OCI-M2 (cell line): Measurements from ENCODE around the gene NTM.

ENCODE experiments used
- DNase-seq: peaks from one replicate; lab custom pipeline; 2025; ENCODE audit not compliant: unreplicated experiment; lab: John Stamatoyannopoulos, UW

Gene NTM

DNA sequence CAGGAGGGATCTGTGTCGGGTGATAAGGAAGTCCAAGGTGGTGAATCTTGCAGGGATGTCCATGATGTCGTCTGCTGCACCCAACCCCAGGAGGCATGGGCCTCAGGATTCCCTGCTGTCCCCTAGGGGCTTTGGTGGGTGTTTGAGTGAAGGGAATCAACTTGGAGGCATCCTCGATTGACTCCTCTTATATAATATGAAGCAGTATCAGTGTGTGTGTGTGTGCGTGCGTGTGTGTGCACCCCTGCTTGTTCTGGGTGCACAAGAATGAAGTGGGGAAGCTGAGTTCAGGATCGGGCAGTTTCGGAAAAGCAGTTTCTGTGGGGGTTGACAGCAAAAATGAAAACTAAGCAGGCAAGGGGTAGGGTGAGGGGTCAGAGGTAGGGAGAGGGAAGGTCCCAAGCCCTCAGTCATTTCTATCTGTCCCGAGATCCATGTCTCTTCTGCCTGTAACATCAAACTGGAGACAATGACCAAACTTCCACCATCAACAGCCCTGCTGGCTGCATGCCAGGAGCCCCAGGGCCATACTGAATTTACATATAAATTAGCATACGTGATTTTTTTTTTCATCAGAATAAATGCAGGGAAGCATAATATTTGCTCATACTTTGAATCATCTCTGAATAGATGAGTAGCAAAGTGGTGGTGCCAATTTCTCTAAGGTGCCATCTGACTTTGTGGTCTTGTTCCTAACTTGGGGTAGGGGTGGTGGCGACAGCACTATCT lies 2.0 kb downstream of the NTM start:
- DNase-seq, result no peak

DNA sequence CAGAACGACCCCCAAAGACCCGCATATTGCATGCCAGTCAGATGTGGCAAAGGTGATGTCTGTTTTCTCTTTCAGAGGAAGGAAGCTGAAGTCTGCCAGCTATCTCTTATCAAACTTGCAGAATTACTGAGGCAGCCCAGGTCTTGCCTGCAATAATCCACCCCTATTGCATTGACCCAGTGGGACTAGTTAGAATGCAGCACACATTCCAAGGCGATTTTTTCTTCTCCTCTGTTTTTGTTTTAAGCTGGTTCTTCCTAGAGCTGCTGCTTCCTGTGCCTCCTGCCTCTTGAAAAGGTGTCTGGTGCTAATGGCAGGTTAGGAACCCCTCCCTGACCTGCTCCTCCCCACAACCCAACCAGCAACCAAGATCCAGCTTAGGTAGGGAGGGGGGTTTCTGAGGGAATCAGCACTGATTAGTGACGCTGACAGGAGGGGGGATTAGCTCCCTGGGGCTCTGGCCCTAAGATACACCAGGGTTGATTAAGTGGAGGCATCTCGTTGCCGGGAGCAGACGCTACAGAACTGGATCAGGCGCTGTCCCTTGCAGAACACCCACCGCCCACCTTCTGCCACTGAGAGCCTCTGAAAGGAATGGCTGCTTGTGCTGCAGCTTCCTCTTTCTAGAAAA lies 2.8 kb downstream of the NTM start:
- DNase-seq, result no peak

DNA sequence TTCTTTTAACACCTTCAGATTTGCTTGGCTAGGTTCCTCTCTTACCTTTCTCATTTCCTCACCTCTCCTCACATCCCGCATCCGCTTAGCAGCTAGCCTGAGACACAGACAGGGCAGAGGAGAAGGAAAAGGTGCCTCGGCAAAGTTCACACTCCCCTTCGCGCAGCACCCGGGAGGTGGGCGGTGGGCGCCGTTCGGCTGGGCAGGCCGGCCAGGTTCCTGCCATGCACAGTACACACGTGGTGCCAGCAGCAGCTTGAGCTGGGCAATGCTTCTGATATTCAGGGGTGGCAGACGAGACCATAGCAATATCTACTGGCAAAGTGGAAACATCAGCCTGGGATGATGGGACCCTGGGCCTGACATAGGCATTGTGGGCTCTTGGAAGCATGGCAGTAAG lies 3.3 kb downstream of the NTM start:
- DNase-seq, result no peak

DNA sequence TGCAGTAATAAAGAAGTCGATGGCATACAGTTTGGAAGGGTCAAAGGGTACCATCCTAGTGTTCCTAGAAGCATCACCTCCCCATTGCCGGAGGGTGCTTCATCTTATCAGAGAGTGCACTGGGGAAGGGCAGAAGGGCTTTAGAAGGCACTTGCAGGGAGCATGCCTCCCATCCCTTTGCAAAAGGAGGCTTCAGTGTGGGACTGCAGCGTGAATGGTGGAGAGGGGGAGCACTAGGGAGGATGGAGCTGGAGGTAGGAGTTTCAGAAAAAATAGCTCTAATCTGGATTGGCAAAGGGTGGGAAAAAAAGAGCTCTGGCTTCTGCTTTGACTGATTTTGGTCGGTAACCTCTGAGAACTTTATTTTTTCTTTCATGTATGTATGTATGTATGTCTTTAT lies 5.0 kb downstream of the NTM start:
- DNase-seq, result no peak

DNA sequence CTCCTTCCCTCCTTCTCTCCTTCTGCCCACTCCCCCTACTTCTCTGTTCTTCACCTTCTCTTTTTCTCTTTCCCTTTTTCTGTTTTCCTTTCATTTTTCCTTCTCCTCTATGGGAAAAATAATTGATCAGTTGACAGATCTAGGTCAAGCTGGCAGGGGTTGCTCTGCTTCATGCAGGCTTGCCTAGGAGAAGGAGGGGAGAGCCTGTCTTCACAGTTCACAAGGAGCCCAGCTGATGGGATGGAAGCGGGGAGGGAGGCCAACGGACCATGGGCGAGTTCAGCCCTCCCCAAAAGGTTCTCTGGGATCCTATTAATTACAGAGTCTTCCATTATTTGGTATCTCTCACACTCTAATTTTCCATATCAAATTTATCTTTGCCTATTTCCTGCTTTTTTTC lies 5.5 kb downstream of the NTM start:
- no peak for DNase-seq

DNA sequence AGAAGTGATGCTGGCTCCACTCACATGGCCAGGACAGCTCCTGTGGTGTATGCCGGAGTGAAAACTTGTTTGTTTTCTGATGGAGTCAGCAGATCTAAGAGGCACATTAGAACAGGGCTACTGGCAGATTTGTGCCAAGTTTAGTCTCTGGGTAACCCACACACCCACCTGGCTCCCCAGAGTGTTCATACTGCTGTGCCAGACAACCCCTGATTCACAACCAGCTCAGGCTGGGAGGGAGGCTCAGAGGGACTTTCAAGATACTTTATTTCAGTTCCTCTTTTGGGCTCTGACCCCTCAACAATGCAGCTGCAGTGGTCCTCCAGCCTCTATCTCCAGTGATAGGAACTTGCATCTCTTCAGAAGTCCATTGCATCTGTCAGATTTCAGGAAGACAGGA lies 8.5 kb downstream of the NTM start:
- DNase-seq, result no peak

DNA sequence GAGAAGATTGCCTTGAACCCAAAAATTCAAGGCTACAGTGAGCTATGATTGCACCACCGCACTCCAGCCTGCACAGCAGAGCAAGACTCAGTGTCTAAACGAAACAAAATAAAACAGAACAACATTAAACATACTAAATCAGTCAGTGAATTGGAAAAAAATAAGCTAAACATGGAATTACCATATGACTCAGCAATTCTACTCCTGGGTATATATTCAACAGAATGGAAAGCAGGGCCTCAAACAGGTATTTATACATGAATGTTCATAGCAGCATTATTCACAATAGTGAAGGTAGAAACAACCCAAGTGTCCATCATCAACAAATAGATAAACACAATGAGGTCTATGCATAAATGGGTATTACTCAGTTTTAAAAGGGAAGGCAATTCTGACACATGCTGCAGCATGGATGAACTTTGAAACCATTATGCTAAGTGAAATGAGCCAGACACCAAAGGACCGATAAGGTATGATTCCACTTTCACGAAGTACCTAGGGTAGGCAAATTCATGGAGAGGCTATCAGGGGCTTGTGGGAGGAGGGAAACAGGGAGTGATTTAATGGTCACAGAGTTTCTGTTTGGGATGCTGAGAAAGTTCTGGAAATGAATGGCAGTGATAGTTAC lies 15.5 kb downstream of the NTM start:
- DNase-seq, result no peak

DNA sequence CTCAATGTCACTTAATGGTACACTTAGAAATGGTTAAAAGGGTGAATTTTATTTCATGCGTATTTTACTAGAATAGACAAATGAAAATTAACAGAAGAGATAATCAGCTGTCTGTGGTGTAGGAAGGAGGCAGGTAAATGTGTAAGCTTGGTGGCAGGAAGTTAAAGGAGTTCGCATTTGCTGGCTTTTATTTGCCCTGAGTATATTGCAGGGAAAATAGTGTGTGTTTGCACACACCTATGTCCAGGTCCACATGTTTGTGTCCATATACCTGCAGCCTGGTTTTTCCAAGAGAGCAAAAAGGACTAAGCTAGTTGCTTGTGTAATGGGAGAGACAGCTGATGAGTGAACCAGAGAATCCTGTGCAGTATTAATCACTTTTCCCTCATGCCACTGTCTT lies 16.0 kb downstream of the NTM start:
- DNase-seq, result no peak

DNA sequence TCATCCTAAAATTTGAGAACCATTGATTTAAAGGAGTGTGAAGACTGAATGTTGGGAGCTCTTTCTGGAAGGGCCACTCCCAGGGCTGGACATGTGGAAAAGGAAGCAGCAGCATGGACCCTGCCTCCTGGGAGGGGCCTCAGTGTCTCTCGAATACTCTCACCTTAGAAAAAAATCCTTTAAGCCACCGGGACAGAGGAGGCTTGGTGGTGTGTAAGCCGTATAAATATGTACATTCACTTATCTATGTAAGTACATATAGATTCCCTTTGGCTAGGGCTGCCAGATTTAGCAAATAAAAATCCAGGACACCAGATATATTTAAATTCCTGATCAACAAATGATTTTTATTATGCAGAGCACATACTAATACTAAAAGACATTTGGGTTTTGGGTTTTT lies 17.6 kb downstream of the NTM start:
- no peak for DNase-seq

DNA sequence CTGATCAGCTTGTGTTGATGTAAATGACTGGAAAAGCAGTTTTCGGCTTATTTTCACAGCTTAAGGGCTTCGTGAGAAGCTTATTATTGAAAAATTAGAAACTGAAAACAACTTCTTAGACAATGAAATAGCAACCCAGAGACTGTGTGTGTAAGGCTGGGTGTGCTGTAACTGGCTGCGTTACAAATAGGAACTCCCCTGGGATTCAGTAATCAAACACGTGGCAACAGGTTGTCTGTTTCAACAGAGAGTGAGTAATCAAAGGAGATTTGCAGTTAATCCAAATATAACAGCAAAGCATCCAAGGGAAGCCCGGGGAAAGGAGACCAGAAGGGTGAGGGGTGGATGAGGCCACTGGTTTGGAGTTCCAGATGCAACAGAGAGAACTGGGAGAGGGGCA lies 19.2 kb downstream of the NTM start:
- no peak for DNase-seq

DNA sequence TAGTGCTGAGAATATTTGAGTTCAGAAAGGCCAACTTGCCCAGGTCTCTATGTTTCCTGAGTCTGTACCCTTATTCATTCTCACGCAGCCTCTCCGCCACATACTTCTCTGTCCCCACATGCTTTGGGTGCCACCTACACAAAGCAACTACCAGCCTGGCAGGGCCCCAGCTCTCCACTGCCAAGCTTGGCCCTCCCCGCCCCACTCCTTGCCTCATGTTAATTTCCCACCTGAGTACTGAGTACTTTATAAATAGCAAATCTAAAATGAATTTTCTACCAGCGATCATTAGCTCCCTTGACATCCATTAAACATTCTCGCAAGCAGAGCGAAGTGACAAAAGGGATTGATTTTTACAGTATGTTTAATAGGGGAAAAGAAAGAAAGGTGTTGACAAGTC lies 20.8 kb downstream of the NTM start:
- no peak for DNase-seq

DNA sequence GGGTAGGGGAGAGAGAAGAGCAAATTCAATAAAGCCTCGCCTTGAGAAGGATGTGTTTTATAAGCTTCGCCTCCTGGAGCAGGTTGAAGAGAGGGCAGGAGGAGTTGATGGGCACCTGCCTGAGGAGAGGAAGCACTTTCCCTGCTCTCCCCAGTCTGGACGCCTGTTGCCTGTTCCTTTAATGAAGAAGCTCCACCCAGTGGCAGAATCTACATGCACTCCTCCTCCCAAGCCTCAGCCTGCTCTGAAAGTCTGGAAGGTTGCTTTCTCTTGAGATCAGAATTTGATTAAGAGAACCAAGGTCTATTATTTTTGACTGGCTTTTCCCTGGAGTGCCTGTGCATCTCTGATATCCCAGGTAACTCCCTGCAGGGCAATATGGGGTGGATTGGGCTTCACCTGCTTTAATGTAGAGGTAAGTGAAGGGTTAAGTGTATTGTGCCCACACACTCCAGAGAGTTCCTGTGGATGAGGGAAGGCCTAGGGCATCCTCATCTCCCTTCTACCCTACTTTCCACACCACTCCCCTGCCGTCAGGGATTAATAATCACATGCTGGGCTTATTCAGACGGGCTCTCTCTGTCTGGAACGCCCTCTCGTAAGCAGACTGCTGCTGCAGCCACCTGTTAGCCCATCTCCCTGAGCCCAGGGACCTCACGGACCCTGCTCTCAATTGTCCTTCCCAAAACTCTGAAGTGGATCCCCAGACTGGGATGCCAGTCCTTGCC lies 22.3 kb downstream of the NTM start:
- no peak for DNase-seq

DNA sequence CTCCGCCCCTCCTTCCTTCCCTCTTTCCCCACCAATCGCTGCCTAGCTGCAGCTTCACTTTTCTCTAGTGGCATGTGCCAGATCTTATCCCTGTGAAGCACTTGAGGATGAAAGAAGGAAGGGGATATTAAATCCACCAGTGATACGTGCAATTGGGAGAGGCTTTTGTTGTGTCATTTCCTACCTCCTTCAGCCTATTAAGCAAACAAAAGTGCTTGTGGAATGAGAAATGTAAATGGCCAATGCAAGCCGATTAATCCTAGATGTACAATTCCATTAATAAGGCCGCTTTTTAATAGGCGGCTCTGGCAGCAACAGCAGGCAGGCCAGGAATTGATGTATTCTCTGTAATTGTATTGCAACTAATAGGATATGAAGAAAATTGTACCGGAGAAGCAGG lies 23.3 kb downstream of the NTM start:
- no peak for DNase-seq

DNA sequence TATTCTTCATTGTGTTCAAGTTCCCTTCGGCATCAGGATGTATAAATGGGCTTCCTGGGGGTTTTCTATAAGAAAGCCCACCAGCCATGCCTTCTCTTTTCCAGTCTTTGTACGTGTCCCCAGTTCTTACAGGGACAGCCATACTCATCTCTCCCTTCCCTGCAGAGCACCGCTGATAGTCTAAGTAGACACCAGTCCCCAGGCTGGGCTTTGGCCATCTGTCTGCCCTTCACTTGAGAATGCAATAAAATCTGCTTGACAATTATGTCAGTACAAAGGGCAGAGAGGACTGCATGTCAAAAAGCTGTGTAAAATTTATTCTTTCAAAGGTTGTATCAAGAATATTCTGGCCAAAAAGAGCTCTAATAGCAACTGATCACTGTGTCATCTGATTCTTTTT lies 27.3 kb downstream of the NTM start:
- no peak for DNase-seq

DNA sequence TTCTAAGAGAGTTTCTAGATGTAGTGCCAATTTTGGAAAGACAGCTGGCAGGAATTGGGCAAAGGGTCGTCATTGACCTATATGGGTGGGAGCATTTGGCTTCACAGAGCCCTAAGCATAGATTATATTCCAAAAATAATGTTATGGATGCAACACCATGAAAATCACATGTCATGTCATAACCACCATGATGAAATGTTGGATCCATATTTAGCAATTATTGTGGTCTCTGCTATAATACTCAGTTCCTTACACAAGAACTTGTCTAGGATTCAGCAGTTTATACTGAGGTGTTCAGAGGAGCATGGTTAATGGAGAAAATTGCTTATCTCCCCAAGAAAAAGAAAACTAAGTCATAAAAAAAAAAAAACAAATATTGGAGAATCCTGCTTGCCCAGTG lies 31.6 kb downstream of the NTM start:
- DNase-seq, result no peak

DNA sequence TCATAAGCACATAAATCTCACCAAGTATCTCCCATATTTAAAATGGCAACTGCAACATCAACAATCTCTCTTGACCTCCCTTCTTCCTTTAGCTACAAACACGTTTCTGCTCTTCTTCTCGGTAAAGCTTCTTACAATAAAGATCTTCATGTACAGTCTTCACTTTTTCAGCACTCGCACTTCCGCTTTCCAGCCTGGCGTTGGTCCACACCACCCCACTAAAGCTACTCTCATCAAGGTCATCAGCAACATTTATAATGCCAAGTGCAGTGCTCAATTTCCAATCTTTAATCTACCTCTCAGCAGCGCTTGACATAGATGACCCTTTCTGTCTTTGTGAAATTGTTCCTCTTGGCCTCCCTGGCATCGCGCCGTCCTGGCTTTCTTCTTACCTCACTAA lies 33.6 kb downstream of the NTM start:
- DNase-seq, result no peak

DNA sequence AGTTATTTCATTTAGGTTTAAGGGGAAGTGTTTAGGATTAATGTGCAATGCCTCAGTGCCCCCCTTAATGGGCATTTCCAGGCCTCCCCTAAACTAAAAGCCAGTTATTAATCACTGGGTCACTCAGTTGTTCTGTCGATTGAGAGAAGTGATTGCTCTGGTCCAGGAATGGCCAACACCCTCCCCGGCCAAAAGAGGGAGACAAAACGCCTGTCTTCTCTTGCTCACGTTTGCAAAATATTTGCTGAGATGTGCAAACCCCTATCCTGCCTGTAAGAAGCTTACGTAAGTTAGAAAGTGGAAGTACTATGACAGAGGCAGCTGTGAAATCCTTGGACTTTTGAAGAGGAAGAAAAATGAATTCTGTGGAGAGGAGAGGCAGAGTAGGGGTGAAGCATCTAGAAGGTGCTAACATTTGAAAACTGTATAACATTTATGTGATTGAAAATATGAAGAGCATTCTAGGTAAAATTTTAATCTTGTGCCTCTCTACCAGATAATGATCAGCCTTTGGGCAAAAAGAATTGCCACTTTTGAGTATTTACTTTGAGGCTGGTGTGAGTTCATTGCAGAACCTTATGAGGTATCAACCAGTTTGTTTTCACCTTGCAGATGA lies 37.7 kb downstream of the NTM start:
- no peak for DNase-seq

DNA sequence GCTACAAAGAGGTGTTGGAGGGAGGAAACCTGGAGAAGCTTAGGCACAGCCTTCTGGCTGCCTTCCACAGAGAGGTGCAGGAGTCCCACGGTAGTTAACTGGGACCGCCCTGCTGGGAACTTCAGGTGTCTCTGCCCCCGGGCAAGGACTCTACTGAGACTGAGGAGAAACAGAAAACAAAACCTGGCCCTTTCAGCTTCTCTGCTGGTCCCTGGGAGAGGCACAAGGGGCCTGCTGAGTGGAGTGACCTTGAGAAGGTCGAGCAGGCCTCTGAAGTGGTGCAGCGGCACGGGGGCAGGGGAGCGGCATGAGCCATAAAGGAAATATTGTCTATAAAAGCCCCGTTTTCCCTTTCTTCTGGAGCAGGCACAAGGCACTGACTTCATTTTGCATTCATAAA lies 38.9 kb downstream of the NTM start:
- DNase-seq, result no peak

DNA sequence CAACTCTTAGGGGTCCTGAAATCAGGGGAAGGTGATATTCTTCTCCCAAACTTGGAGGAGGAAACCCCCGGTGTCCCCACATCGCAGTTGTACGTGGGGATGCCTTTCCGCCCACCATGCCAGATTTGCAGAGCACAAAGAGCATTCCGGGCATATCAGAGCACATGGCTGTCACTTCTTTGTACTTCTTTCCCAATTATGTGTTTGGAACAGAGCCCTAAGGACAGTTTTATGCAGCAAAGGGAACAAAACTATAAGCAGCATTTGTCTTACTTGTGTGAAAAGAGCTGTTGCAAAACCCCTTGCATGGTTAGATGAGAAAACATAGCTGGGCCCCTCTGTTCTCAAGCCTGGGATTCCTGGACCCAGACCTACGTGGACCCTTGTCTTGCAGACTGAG lies 41.2 kb downstream of the NTM start:
- no peak for DNase-seq

DNA sequence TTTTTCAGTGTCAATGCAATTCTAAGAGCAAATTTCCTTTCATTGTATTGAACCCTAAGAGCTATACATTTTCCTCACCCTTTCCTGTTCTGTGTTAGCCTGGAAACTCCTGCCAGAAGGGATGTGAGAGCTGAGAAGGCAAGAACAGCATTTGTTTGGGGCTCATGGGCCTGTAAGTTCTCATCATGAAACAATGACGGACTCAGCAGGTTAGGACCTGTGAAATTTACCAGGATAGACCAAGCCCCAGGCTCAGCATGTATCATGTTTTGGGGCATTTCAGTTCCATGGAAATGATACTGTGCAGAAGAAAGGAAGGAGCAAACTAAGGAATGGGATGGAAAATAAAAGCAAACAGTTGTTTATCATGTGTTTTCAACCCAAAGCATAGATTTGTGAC lies 41.6 kb downstream of the NTM start:
- no peak for DNase-seq

DNA sequence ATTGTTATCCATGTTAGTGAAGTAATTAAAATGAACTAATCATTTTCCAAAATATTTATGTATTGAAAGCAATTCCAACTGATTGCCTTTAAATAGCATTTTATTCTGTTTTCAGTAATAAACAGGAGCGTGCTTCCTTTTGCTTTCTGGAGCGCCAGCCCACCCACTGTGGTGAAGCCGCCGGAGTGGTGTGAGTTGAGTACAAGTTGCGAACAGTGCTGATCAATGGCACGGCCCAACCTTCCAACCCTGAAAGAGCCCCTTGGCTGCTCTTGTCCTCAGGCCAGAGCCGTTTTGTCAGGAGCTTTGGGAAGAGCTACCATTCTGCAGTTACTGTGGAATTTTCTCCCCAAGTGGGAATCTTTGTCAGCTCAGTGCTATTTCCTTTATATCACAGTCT lies 42.8 kb downstream of the NTM start:
- no peak for DNase-seq

DNA sequence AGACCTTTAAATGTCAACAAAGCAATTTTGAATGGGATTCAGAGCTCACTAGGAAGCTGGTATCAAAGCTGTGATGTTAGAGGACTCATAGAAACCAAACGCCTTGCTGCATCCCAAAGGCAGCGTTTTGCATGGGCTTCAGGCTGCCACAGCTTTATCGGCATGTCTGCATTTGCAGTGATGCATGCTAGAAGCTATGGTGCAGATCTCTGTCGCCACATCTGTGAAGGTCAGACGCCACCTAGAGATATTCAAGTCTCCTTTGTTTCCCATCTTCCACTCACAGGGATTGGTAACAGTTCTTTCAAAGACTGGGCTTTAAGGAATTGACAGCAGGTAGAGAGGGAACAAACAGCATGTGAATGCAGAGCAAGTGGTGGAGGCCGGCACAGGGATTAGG lies 47.8 kb downstream of the NTM start:
- no peak for DNase-seq
